Activated naive CD4-positive, alpha-beta T cell treated with anti-CD3 and anti-CD28 coated beads for 36 hours (primary cell): ENCODE data around the gene CUX1. TPM values are rescaled to one million over a fixed set of nuclear protein-coding genes. Genes with fewer than 3 reads are reported as not detected.

Experiments used
- CTCF ChIA-PET: fragments of 350-600 bp; sonication (Branson Sonifier 250); formaldehyde crosslinking; loops from one replicate; lab custom pipeline; 2021; ENCODE audit warnings: antibody characterized with exemption; lab: Charles Lee
- DNase-seq: peaks from one replicate; pipeline ENCODE4 v3.0.0-alpha.2; 2020
- H3K27ac Mint-ChIP-seq: one replicate; pipeline ENCODE4 v1.8.0; 2021; ENCODE audit warnings: mild to moderate bottlenecking, mixed read lengths
- H3K27me3 Mint-ChIP-seq: one replicate; pipeline ENCODE4 v1.8.0; 2021; ENCODE audit warnings: low read depth, mixed read lengths
- H3K36me3 Mint-ChIP-seq: one replicate; pipeline ENCODE4 v1.8.0; 2021; ENCODE audit warnings: low read depth, mixed read lengths
- H3K4me1 Mint-ChIP-seq: one replicate; pipeline ENCODE4 v1.8.0; 2021; ENCODE audit warnings: low read depth, mixed read lengths
- H3K4me3 Mint-ChIP-seq: one replicate; pipeline ENCODE4 v1.8.0; 2021; ENCODE audit warnings: mild to moderate bottlenecking, moderate library complexity, mixed read lengths
- H3K9me3 Mint-ChIP-seq: one replicate; pipeline ENCODE4 v1.8.0; 2021; ENCODE audit warnings: mixed read lengths
- intact Hi-C: fragments of 100-400 bp; cut with micrococcal nuclease; formaldehyde crosslinking; loops from one replicate; pipeline ENCODE4 v1.15.1; 2023
- total RNA-seq, 2 experiments: library from RNA; stranded (reverse); gene quantifications; one replicate each; pipeline ENCODE4 v1.2.3, GENCODE V29; 2021

CUX1 gene
- total RNA-seq, 2 experiments from 2014 or later, result 22.2 to 25.5 TPM

- Mint-ChIP-seq H3K4me3 (no peak overlapping the region), H3K4me1 (peaks cover 12% of the 10 kb centered on the region), H3K36me3 (peaks cover 2% of the 10 kb centered on the region), H3K27ac (no peak overlapping the region), H3K9me3 (no peaks in the 10 kb centered on the region), H3K27me3 (no peaks in the 10 kb centered on the region)
- no peak for DNase-seq
- CTCF ChIA-PET, result no interaction called here
- intact Hi-C loops, result no loop called here
These were observed 131.2 kb downstream of the CUX1 start for GRCh38 chr7:101948650-101949049.

GRCh38 chr7:101950450-101951119 is 133.2 kb downstream of the CUX1 start:
- DNase-seq, result no peak
- Mint-ChIP-seq H3K4me3 (no peak overlapping the region), H3K4me1 (peaks cover 28% of the 10 kb centered on the region), H3K36me3 (peaks cover 2% of the 10 kb centered on the region), H3K9me3 (no peaks in the 10 kb centered on the region), H3K27me3 (no peaks in the 10 kb centered on the region), H3K27ac (no peak overlapping the region)
- CTCF ChIA-PET, result no interaction called here
- intact Hi-C loops, result no loop called here

GRCh38 chr7:101951757-101952156 is 134.3 kb downstream of the CUX1 start:
- CTCF ChIA-PET, result interaction anchor here (0.6 kb wide), 1 partner anchor 757 kb away, joined by 4 read pairs; no protein-coding TSS in a partner anchor
- peaks cover 33% of the 10 kb centered on the region for H3K4me1 Mint-ChIP-seq
- intact Hi-C loops, result loop anchor here (2.0 kb wide), 1 partner anchor 31 kb away; no protein-coding TSS in a partner anchor

GRCh38 chr7:101952355-101953247 is 135.2 kb downstream of the CUX1 start:
- Mint-ChIP-seq H3K27ac (peak overlapping the region; percentile 86), H3K4me3 (no peak overlapping the region), H3K27me3 (no peaks in the 10 kb centered on the region), H3K9me3 (no peaks in the 10 kb centered on the region), H3K36me3 (peaks cover 2% of the 10 kb centered on the region), H3K4me1 (peaks cover 35% of the 10 kb centered on the region)
- peak; percentile 10 for DNase-seq
- intact Hi-C loops, result loop anchor here (2.0 kb wide), 1 partner anchor 30 kb away; no protein-coding TSS in a partner anchor
- CTCF ChIA-PET, result interaction anchor here (0.6 kb wide), 1 partner anchor 758 kb away, joined by 4 read pairs; no protein-coding TSS in a partner anchor

More at GRCh38 chr7:101951757-101952156, 134.3 kb downstream of the CUX1 start:
- no peak overlapping the region for H3K27ac Mint-ChIP-seq
- no peak for DNase-seq
- H3K9me3 Mint-ChIP-seq, result no peaks in the 10 kb centered on the region
- no peak overlapping the region for H3K4me3 Mint-ChIP-seq
- H3K27me3 Mint-ChIP-seq, result no peaks in the 10 kb centered on the region
- peaks cover 2% of the 10 kb centered on the region for H3K36me3 Mint-ChIP-seq

GRCh38 chr7:101953248-101953819 is 135.9 kb downstream of the CUX1 start:
- Mint-ChIP-seq H3K4me3 (peak overlapping the region; percentile 24), H3K27ac (peak overlapping the region; percentile 86), H3K4me1 (peaks cover 38% of the 10 kb centered on the region), H3K27me3 (no peaks in the 10 kb centered on the region), H3K36me3 (peaks cover 2% of the 10 kb centered on the region), H3K9me3 (no peaks in the 10 kb centered on the region)
- intact Hi-C loops, result loop anchor here (2.0 kb wide), 1 partner anchor 29 kb away; no protein-coding TSS in a partner anchor
- CTCF ChIA-PET, result interaction anchor here (0.6 kb wide), 1 partner anchor 411 kb away, joined by 3 read pairs; no protein-coding TSS in a partner anchor
- DNase-seq, result peak; percentile 38

GRCh38 chr7:101954499-101954898 is 137.1 kb downstream of the CUX1 start:
- Mint-ChIP-seq H3K9me3 (no peaks in the 10 kb centered on the region), H3K4me1 (peaks cover 38% of the 10 kb centered on the region), H3K36me3 (peaks cover 2% of the 10 kb centered on the region), H3K27ac (no peak overlapping the region), H3K27me3 (no peaks in the 10 kb centered on the region), H3K4me3 (no peak overlapping the region)
- CTCF ChIA-PET, result interaction anchor here (0.6 kb wide), 1 partner anchor 33 kb away, joined by 3 read pairs; no protein-coding TSS in a partner anchor
- no peak for DNase-seq
- intact Hi-C loops, result no loop called here

GRCh38 chr7:101956130-101956529 is 138.7 kb downstream of the CUX1 start:
- H3K36me3 Mint-ChIP-seq, result peaks cover 2% of the 10 kb centered on the region
- CTCF ChIA-PET, result interaction anchor here (0.7 kb wide), 1 partner anchor 354 kb away, joined by 3 read pairs; no protein-coding TSS in a partner anchor
- intact Hi-C loops, result no loop called here
- H3K27me3 Mint-ChIP-seq, result no peaks in the 10 kb centered on the region
- no peaks in the 10 kb centered on the region for H3K9me3 Mint-ChIP-seq
- DNase-seq, result no peak
- peaks cover 38% of the 10 kb centered on the region for H3K4me1 Mint-ChIP-seq
- no peak overlapping the region for H3K27ac Mint-ChIP-seq
- no peak overlapping the region for H3K4me3 Mint-ChIP-seq

GRCh38 chr7:101957744-101958525 is 140.5 kb downstream of the CUX1 start:
- intact Hi-C loops, result no loop called here
- Mint-ChIP-seq H3K36me3 (peaks cover 2% of the 10 kb centered on the region), H3K27ac (no peak overlapping the region), H3K4me3 (no peak overlapping the region), H3K4me1 (peaks cover 33% of the 10 kb centered on the region), H3K9me3 (no peaks in the 10 kb centered on the region), H3K27me3 (no peaks in the 10 kb centered on the region)
- DNase-seq, result no peak
- CTCF ChIA-PET, result no interaction called here

- CTCF ChIA-PET, result no interaction called here
- Mint-ChIP-seq H3K4me3 (no peak overlapping the region), H3K27ac (no peak overlapping the region), H3K4me1 (peaks cover 19% of the 10 kb centered on the region), H3K27me3 (no peaks in the 10 kb centered on the region), H3K9me3 (no peaks in the 10 kb centered on the region), H3K36me3 (no peaks in the 10 kb centered on the region)
- intact Hi-C loops, result no loop called here
- DNase-seq, result no peak
These were observed 141.9 kb downstream of the CUX1 start for GRCh38 chr7:101959342-101959741.

GRCh38 chr7:101959829-101960228 is 142.4 kb downstream of the CUX1 start:
- no peaks in the 10 kb centered on the region for H3K27me3 Mint-ChIP-seq
- DNase-seq, result no peak
- no peaks in the 10 kb centered on the region for H3K36me3 Mint-ChIP-seq
- H3K4me1 Mint-ChIP-seq, result peaks cover 16% of the 10 kb centered on the region
- no peak overlapping the region for H3K27ac Mint-ChIP-seq
- CTCF ChIA-PET, result interaction anchor here (0.6 kb wide), 1 partner anchor 420 kb away, joined by 3 read pairs; no protein-coding TSS in a partner anchor
- no peaks in the 10 kb centered on the region for H3K9me3 Mint-ChIP-seq
- intact Hi-C loops, result no loop called here
- no peak overlapping the region for H3K4me3 Mint-ChIP-seq

- Mint-ChIP-seq H3K4me1 (peaks cover 13% of the 10 kb centered on the region), H3K36me3 (no peaks in the 10 kb centered on the region), H3K27ac (no peak overlapping the region), H3K27me3 (no peaks in the 10 kb centered on the region), H3K9me3 (no peaks in the 10 kb centered on the region), H3K4me3 (no peak overlapping the region)
- intact Hi-C loops, result no loop called here
- CTCF ChIA-PET, result interaction anchor here (0.6 kb wide), 1 partner anchor 420 kb away, joined by 3 read pairs; no protein-coding TSS in a partner anchor
- DNase-seq, result no peak
These were observed 142.9 kb downstream of the CUX1 start for GRCh38 chr7:101960323-101960722.
